SH-SY5Y (cell line): ENCODE data around the gene RPS27L.

Source experiments
- GATA2 ChIP-seq: IDR thresholded peaks from 2 replicates; pipeline ENCODE4 v1.6.1; 2011; ENCODE audit warnings: mild to moderate bottlenecking, low read depth, low read length
- GATA3 ChIP-seq: IDR thresholded peaks from 2 replicates; pipeline ENCODE4 v1.6.1; 2011; ENCODE audit warnings: low read depth, mild to moderate bottlenecking, low read length, moderate library complexity

- no peak for TF ChIP-seq GATA3
- TF ChIP-seq GATA2 = no peak
Observed at GRCh38 chr15:63163217-63163616, 5.9 kb upstream of the RPS27L start.
